Loucy (cell line): ENCODE data around the gene ID1.

Experiments
- CTCF ChIP-seq: fragments of 200-600 bp; sonication (generic); conservative IDR thresholded peaks from 2 replicates; pipeline ENCODE4 v1.5.1; 2014; ENCODE audit warnings: mild to moderate bottlenecking, antibody characterized with exemption, low read length
- EZH2phosphoT487 ChIP-seq: fragments of 200-600 bp; IDR thresholded peaks from 2 replicates; pipeline ENCODE4 v1.6.1; 2018; ENCODE audit warnings: antibody characterized with exemption, mild to moderate bottlenecking, moderate library complexity, borderline replicate concordance

- no peak for TF ChIP-seq CTCF
- TF ChIP-seq EZH2phosphoT487: no peak
Measured at GRCh38 chr20:31643522-31643921, 38.4 kb downstream of the ID1 start.
